ENCODE results near the gene MOB3A. TPM values are rescaled to one million over a fixed set of nuclear protein-coding genes. Genes with fewer than 3 reads are reported as not detected.

The MOB3A gene
- total RNA-seq, 1 experiment from 2014 or later: 11.7 TPM

- TF ChIP-seq CTCF (IDR thresholded peaks at IDR 0.05; ENCODE audit: insufficient read depth in 1 of 2, low read depth in 1 of 2, low read length in 1 of 2, severe bottlenecking in 1 of 2, unreplicated experiment in 1 of 2): no peak
These were observed 41.4 kb downstream of the MOB3A start for GRCh38 chr19:2054763-2055162.

GRCh38 chr19:2053601-2054389 is 42.3 kb downstream of the MOB3A start:
- no peaks in the 10 kb centered on the region for H3K4me1 Mint-ChIP-seq (ENCODE audit: low read depth, unreplicated experiment)
- CTCF ChIA-PET: interaction anchor here (0.6 kb wide), 1 partner anchor 1110 kb away, joined by 3 read pairs; no protein-coding TSS in a partner anchor
- H3K4me3 ChIP-seq (ENCODE audit: low read depth, low read length): no peak overlapping the region
- POLR2A ChIA-PET: no interaction called here
- no peaks in the 10 kb centered on the region for H3K9me3 ChIP-seq
- H3K27me3 Mint-ChIP-seq (ENCODE audit: insufficient read depth, unreplicated experiment): no peaks in the 10 kb centered on the region
- peaks cover 15% of the 10 kb centered on the region for H3K4me1 ChIP-seq
- intact Hi-C loops (cut with micrococcal nuclease; ENCODE audit: unreplicated experiment): no loop called here
- DNase-seq: no peak
- no peaks in the 10 kb centered on the region for H3K9me3 Mint-ChIP-seq (ENCODE audit: unreplicated experiment)
- TF ChIP-seq CTCF (IDR thresholded peaks at IDR 0.05; ENCODE audit: insufficient read depth in 1 of 2, low read depth in 1 of 2, low read length in 1 of 2, severe bottlenecking in 1 of 2, unreplicated experiment in 1 of 2): no peak
- H3K27ac Mint-ChIP-seq (ENCODE audit: unreplicated experiment): no peak overlapping the region
- BruUV-seq (replicated peaks): no TSS peak
- H3K27me3 ChIP-seq (replicated peaks; ENCODE audit: control insufficient read depth, insufficient read depth, low read length): no peaks in the 10 kb centered on the region
- H3K36me3 ChIP-seq (ENCODE audit: control insufficient read depth, insufficient read depth, low read length): peaks cover 2% of the 10 kb centered on the region; the same call in 1 of the 2 replicates
- H3K36me3 Mint-ChIP-seq (ENCODE audit: insufficient read depth, unreplicated experiment): peaks cover 20% of the 10 kb centered on the region
- no peak overlapping the region for H3K4me3 Mint-ChIP-seq (ENCODE audit: unreplicated experiment)

More at GRCh38 chr19:2054763-2055162, 41.4 kb downstream of the MOB3A start:
- POLR2A ChIA-PET: no interaction called here
- Mint-ChIP-seq H3K9me3 (ENCODE audit: unreplicated experiment) (no peaks in the 10 kb centered on the region), H3K27me3 (ENCODE audit: insufficient read depth, unreplicated experiment) (no peaks in the 10 kb centered on the region), H3K4me1 (ENCODE audit: low read depth, unreplicated experiment) (no peaks in the 10 kb centered on the region), H3K36me3 (ENCODE audit: insufficient read depth, unreplicated experiment) (peaks cover 16% of the 10 kb centered on the region), H3K27ac (ENCODE audit: unreplicated experiment) (no peak overlapping the region), H3K4me3 (ENCODE audit: unreplicated experiment) (no peak overlapping the region)
- Histone ChIP-seq H3K27me3 (replicated peaks; ENCODE audit: control insufficient read depth, insufficient read depth, low read length) (no peaks in the 10 kb centered on the region), H3K4me3 (ENCODE audit: low read depth, low read length) (no peak overlapping the region), H3K9me3 (no peaks in the 10 kb centered on the region), H3K36me3 (ENCODE audit: control insufficient read depth, insufficient read depth, low read length) (no peaks in the 10 kb centered on the region), H3K4me1 (peaks cover 13% of the 10 kb centered on the region)
- CTCF ChIA-PET: no interaction called here
- intact Hi-C loops (cut with micrococcal nuclease; ENCODE audit: unreplicated experiment): no loop called here
- DNase-seq: no peak
- no TSS peak for BruUV-seq (replicated peaks)

GRCh38 chr19:2051773-2052704 is 44.1 kb downstream of the MOB3A start:
- Histone ChIP-seq H3K4me1 (peaks cover 15% of the 10 kb centered on the region), H3K9me3 (no peaks in the 10 kb centered on the region), H3K27me3 (replicated peaks; ENCODE audit: control insufficient read depth, insufficient read depth, low read length) (no peaks in the 10 kb centered on the region), H3K4me3 (ENCODE audit: low read depth, low read length) (no peak overlapping the region; the same call in none of the 2 replicates), H3K36me3 (ENCODE audit: control insufficient read depth, insufficient read depth, low read length) (peaks cover 3% of the 10 kb centered on the region; the same call in 1 of the 2 replicates)
- BruUV-seq (replicated peaks): no TSS peak
- H3K9me3 Mint-ChIP-seq (ENCODE audit: unreplicated experiment): no peaks in the 10 kb centered on the region
- intact Hi-C loops (cut with micrococcal nuclease; ENCODE audit: unreplicated experiment): no loop called here
- no peak for TF ChIP-seq CTCF (IDR thresholded peaks at IDR 0.05; ENCODE audit: insufficient read depth in 1 of 2, low read depth in 1 of 2, low read length in 1 of 2, severe bottlenecking in 1 of 2, unreplicated experiment in 1 of 2)
- POLR2A ChIA-PET: interaction anchor here (0.6 kb wide), 2 partner anchors 10 to 14 kb away, joined by 4 to 5 read pairs; no protein-coding TSS in a partner anchor
- H3K4me1 Mint-ChIP-seq (ENCODE audit: low read depth, unreplicated experiment): no peaks in the 10 kb centered on the region
- H3K27me3 Mint-ChIP-seq (ENCODE audit: insufficient read depth, unreplicated experiment): no peaks in the 10 kb centered on the region
- peaks cover 20% of the 10 kb centered on the region for H3K36me3 Mint-ChIP-seq (ENCODE audit: insufficient read depth, unreplicated experiment)
- H3K4me3 Mint-ChIP-seq (ENCODE audit: unreplicated experiment): peak overlapping the region; percentile 77
- peak overlapping the region; percentile 63 for H3K27ac Mint-ChIP-seq (ENCODE audit: unreplicated experiment)
- CTCF ChIA-PET: no interaction called here
- no peak for DNase-seq

Data from Caco-2 (cell line).